Stromal cell of bone marrow (primary cell): Measurements from ENCODE around the gene CAMKK2.

Experiments
- DNase-seq: peaks from one replicate; pipeline ENCODE4 v3.0.0-alpha.2; 2012; ENCODE audit warnings: low read depth

CAMKK2 gene

DNA sequence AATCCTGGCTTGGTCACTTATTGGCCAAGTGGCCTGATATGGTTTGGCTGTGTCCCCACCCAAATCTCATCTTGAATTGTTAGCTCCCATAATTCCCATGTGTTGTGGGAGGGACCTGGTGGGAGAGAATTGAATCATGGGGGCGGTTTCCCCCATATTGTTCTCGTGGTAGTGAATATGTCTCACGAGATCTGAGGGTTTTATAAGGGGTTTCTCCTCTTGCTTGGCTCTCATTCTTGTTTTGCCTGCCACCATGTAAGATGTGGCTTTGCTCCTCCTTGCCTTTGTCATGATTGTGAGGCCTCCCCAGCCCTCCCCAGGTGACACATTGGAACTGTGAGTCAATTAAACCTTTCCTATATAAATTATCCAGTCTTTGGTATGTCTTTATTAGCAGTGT, 105.4 kb downstream of the CAMKK2 start:
- no peak for DNase-seq

DNA sequence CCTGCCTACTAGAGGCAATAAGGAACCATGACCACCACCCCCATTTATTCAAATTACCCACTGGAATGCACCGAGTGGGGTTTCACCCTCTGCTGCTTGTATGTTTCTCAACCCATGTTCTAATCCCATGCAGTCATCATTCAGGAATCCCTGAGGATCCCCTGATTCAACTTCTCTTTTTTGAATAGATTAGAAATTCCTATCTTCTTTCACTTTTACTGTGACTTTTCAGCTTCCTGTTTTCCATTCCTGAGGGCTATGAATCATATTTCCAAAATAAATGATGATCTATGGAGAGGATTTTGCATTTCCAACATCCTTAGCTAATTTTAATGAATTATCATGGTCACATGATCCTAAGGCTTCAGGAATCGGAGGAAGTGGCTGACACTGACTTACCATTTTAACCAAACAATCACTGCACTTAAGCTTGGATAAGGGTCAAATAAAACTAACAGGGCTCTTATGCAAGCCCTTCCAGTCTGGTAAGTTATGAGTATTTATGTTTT, 105.9 kb downstream of the CAMKK2 start:
- peak; percentile 88 for DNase-seq

- no peak for DNase-seq
Measured at GRCh38 chr12:121189619-121190155, 106.8 kb downstream of the CAMKK2 start.

DNA sequence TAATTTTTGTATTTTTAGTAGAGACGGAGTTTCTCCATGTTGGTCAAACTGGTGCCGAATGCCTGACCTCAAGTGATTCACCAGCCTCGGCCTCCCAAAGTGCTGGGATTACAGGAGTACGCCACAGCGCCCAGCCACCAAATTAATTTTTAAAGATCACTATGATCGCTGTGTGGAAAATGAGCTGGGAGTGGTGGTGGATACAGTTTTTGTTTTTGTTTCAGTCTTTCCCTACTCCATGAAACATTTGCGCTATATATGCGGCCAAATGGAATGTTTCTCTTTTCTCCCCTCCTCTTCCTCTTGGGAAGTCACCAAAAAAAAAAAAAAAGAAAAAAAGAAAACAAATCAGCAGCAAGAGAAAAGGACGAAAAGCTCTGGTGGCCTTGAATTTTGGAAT, 107.4 kb downstream of the CAMKK2 start:
- DNase-seq = peak; percentile 33

DNA sequence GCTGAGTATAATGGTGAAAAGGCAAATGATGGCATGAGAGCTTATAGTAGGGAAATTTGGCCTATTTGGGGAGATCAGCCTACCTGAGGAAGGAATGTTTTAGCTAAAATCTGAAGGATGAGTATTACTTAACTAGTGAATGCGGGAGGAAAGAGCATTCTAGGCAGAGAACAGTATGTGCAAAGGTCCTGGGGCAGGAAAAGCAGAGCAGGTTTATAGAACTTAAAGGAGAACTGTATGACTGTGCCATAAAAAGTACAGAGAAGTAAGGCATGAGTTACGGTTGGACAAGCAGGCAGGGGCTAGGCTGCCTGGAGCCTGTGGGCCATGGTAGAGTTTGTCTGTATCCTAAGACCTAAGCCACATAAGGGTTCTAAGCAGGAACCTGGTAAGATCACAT, 108.3 kb downstream of the CAMKK2 start:
- DNase-seq = no peak
